HG03571 (cell line): ENCODE results near the gene GPR107.

Source experiments
- ATAC-seq: cut with Tn5 transposase; IDR thresholded peaks from one replicate; pipeline ENCODE4 v1.9.1; 2021; ENCODE audit not compliant: unreplicated experiment

The GPR107 gene

GRCh38 chr9:130155647-130156046 lies 101.9 kb downstream of the GPR107 start:
- ATAC-seq = no peak

GRCh38 chr9:130156672-130157071 lies 103.0 kb downstream of the GPR107 start:
- ATAC-seq = no peak

- no peak for ATAC-seq
Observed at GRCh38 chr9:130157079-130157478, 103.4 kb downstream of the GPR107 start.

GRCh38 chr9:130158001-130158400 lies 104.3 kb downstream of the GPR107 start:
- no peak for ATAC-seq

- ATAC-seq = no peak
Observed at GRCh38 chr9:130159057-130159456, 105.4 kb downstream of the GPR107 start.

- no peak for ATAC-seq
Observed at GRCh38 chr9:130159915-130160670, 106.4 kb downstream of the GPR107 start.

GRCh38 chr9:130160862-130161470 lies 107.3 kb downstream of the GPR107 start:
- ATAC-seq = no peak

GRCh38 chr9:130165579-130165978 lies 111.9 kb downstream of the GPR107 start:
- no peak for ATAC-seq

- ATAC-seq = no peak
Observed at GRCh38 chr9:130166399-130166798, 112.7 kb downstream of the GPR107 start.

GRCh38 chr9:130167927-130168326 lies 114.2 kb downstream of the GPR107 start:
- no peak for ATAC-seq

GRCh38 chr9:130171226-130172148 lies 117.8 kb downstream of the GPR107 start:
- ATAC-seq = no peak

- no peak for ATAC-seq
Observed at GRCh38 chr9:130172161-130172857, 118.6 kb downstream of the GPR107 start, which contains the start of gene NCS1. Gene NCS1 (plus strand): TSS chr9:130172404. CDS start chr9:130172664, 260 bp downstream.

- ATAC-seq = no peak
Observed at GRCh38 chr9:130172858-130173665, 119.4 kb downstream of the GPR107 start.

GRCh38 chr9:130173666-130173983 lies 119.9 kb downstream of the GPR107 start:
- no peak for ATAC-seq

GRCh38 chr9:130174025-130174424 lies 120.3 kb downstream of the GPR107 start:
- no peak for ATAC-seq

- no peak for ATAC-seq
Observed at GRCh38 chr9:130174920-130175321, 121.2 kb downstream of the GPR107 start.

- no peak for ATAC-seq
Observed at GRCh38 chr9:130175355-130175754, 121.6 kb downstream of the GPR107 start.

GRCh38 chr9:130176760-130177159 lies 123.1 kb downstream of the GPR107 start:
- no peak for ATAC-seq

- no peak for ATAC-seq
Observed at GRCh38 chr9:130177898-130178805, 124.4 kb downstream of the GPR107 start.
